GM23338 (cell line): ENCODE results near the gene TMEM121. TPM values are rescaled to one million over a fixed set of nuclear protein-coding genes. Genes with fewer than 3 reads are reported as not detected.

Source experiments
- ATAC-seq: fragments of 200-7000 bp; cut with Tn5 transposase; 3 replicates; pipeline ENCODE4 v1.9.1; 2020
- DNase-seq: peaks from one replicate; pipeline ENCODE4 v3.0.0-alpha.2; 2015; ENCODE audit warnings: low spot score
- H2AFZ ChIP-seq: fragments of 200-600 bp; sonication (generic); 2 replicates; pipeline ENCODE4 v1.8.0; 2016; ENCODE audit warnings: antibody characterized with exemption, mild to moderate bottlenecking, moderate library complexity
- H3F3A ChIP-seq: fragments of 200-600 bp; sonication (generic); replicated peaks from 2 replicates; pipeline ENCODE4 v1.8.0; 2017; ENCODE audit warnings: antibody characterized with exemption, mixed run types, low read depth
- H3K27ac ChIP-seq: fragments of 200-600 bp; sonication (generic); 2 replicates; pipeline ENCODE4 v1.6.1; 2016; ENCODE audit warnings: low read depth
- H3K27me3 ChIP-seq: fragments of 200-600 bp; sonication (generic); 2 replicates; pipeline ENCODE4 v1.8.0; 2016; ENCODE audit warnings: mild to moderate bottlenecking, mixed run types, moderate library complexity; ENCODE audit not compliant: insufficient read depth
- H3K36me3 ChIP-seq: fragments of 200-600 bp; sonication (generic); 2 replicates; pipeline ENCODE4 v1.8.0; 2016; ENCODE audit warnings: mild to moderate bottlenecking; ENCODE audit not compliant: insufficient read depth
- H3K4me1 ChIP-seq: fragments of 200-600 bp; sonication (generic); 2 replicates; pipeline ENCODE4 v1.8.0; 2016; ENCODE audit warnings: mild to moderate bottlenecking, moderate library complexity; ENCODE audit not compliant: insufficient read depth
- H3K4me2 ChIP-seq: fragments of 200-600 bp; sonication (generic); 2 replicates; pipeline ENCODE4 v1.7.1; 2017; ENCODE audit warnings: mixed run types
- H3K4me3 ChIP-seq: fragments of 200-600 bp; sonication (generic); 2 replicates; pipeline ENCODE4 v1.6.1; 2016; ENCODE audit warnings: mixed run types
- H3K79me2 ChIP-seq: fragments of 200-600 bp; sonication (generic); replicated peaks from 2 replicates; pipeline ENCODE4 v1.8.0; 2017; ENCODE audit warnings: mild to moderate bottlenecking; ENCODE audit not compliant: insufficient read depth
- H3K9me2 ChIP-seq: fragments of 200-600 bp; sonication (generic); 2 replicates; pipeline ENCODE4 v1.8.0; 2017; ENCODE audit not compliant: insufficient read depth
- H4K20me1 ChIP-seq: fragments of 200-600 bp; sonication (generic); replicated peaks from 2 replicates; pipeline ENCODE4 v1.8.0; 2017; ENCODE audit warnings: mild to moderate bottlenecking; ENCODE audit not compliant: insufficient read depth
- H3K27ac Mint-ChIP-seq: 2 replicates; pipeline ENCODE4 v1.8.0; 2020; ENCODE audit warnings: inconsistent platforms, mild to moderate bottlenecking, moderate library complexity, mixed read lengths
- H3K27me3 Mint-ChIP-seq: 3 replicates; pipeline ENCODE4 v1.8.0; 2022; ENCODE audit warnings: low read depth, mild to moderate bottlenecking, moderate library complexity, mixed read lengths, inconsistent platforms; ENCODE audit not compliant: insufficient read depth, poor library complexity
- H3K36me3 Mint-ChIP-seq: 3 replicates; pipeline ENCODE4 v1.8.0; 2021; ENCODE audit warnings: low read depth, mild to moderate bottlenecking, inconsistent platforms, moderate library complexity, mixed read lengths
- H3K4me1 Mint-ChIP-seq: 3 replicates; pipeline ENCODE4 v1.8.0; 2020; ENCODE audit warnings: mild to moderate bottlenecking, inconsistent platforms, mixed read lengths
- H3K4me3 Mint-ChIP-seq: 3 replicates; pipeline ENCODE4 v1.8.0; 2021; ENCODE audit warnings: moderate library complexity, mild to moderate bottlenecking, inconsistent platforms, mixed read lengths
- H3K9me3 Mint-ChIP-seq: 3 replicates; pipeline ENCODE4 v1.8.0; 2020; ENCODE audit warnings: moderate library complexity, mild to moderate bottlenecking, inconsistent platforms, mixed read lengths
- CREB1 ChIP-seq: fragments of 250-450 bp; sonication (Bioruptor Pico); IDR thresholded peaks from 2 replicates; pipeline ENCODE4 v1.5.0; 2020; ENCODE audit warnings: low read depth, mild to moderate bottlenecking, moderate library complexity
- EZH2 ChIP-seq: fragments of 200-600 bp; sonication (generic); IDR thresholded peaks from one replicate; pipeline ENCODE4 v1.8.0; 2017; ENCODE audit warnings: antibody characterized with exemption, mild to moderate bottlenecking, low read depth; ENCODE audit not compliant: unreplicated experiment
- EZH2phosphoT487 ChIP-seq: fragments of 200-600 bp; sonication (generic); IDR thresholded peaks from one replicate; pipeline ENCODE4 v1.8.1; 2018; ENCODE audit warnings: antibody characterized with exemption; ENCODE audit not compliant: unreplicated experiment
- JUNB ChIP-seq: IDR thresholded peaks from one replicate; pipeline ENCODE4 v1.6.1; 2016; ENCODE audit warnings: antibody characterized with exemption; ENCODE audit not compliant: unreplicated experiment
- NANOG ChIP-seq: IDR thresholded peaks from 2 replicates; pipeline ENCODE4 v1.6.1; 2016; ENCODE audit warnings: antibody characterized with exemption, borderline replicate concordance
- POLR2AphosphoS5 ChIP-seq: IDR thresholded peaks from 2 replicates; pipeline ENCODE4 v1.6.1; 2016; ENCODE audit warnings: antibody characterized with exemption, low read depth
- STAT1 ChIP-seq: IDR thresholded peaks from one replicate; pipeline ENCODE4 v1.6.1; 2016; ENCODE audit warnings: antibody characterized with exemption; ENCODE audit not compliant: unreplicated experiment
- ZNF114 ChIP-seq: fragments of 250-450 bp; sonication (Bioruptor Pico); IDR thresholded peaks from 2 replicates; pipeline ENCODE4 v1.5.0; 2020; ENCODE audit warnings: mild to moderate bottlenecking, moderate library complexity
- ZNF331 ChIP-seq: fragments of 250-450 bp; sonication (Bioruptor Pico); IDR thresholded peaks from 2 replicates; pipeline ENCODE4 v1.5.0; 2020; ENCODE audit warnings: low read depth, mild to moderate bottlenecking, moderate library complexity
- polyA plus RNA-seq: library from polyadenylated mRNA; unstranded; fragments of >200 nt; fragmentation: Nextera tagmentation; extraction: Ambion mirVana; gene quantifications from 2 replicates; pipeline ENCODE4 v1.2.1, GENCODE V29; 2016
- total RNA-seq: library from RNA; depleted of rRNA; stranded (reverse); fragments of >200 nt; shearing (Covaris generic); gene quantifications from 2 replicates; pipeline ENCODE4 v1.2.3, GENCODE V29; 2014
- TF ChIP-seq, protein P1 (sequence below): IDR thresholded peaks from 2 replicates; pipeline ENCODE4 v1.6.1; 2016; ENCODE audit warnings: antibody characterized with exemption
- TF ChIP-seq, protein P2 (sequence below): fragments of 250-450 bp; sonication (Bioruptor Pico); IDR thresholded peaks from 2 replicates; pipeline ENCODE4 v1.5.0; 2020; ENCODE audit warnings: mild to moderate bottlenecking, moderate library complexity
- TF ChIP-seq, protein P3 (sequence below): IDR thresholded peaks from one replicate; pipeline ENCODE4 v1.6.1; 2018; ENCODE audit warnings: antibody characterized with exemption; ENCODE audit not compliant: unreplicated experiment
- TF ChIP-seq, protein P4 (sequence below), 2 experiments: fragments of 200-600 bp in 1 of 2; sonication (generic) in 1 of 2; conservative IDR thresholded peaks; 2 replicates each; pipeline versions ENCODE4 v1.5.1 to v1.6.1; 2016 to 2017; ENCODE audit warnings: antibody characterized with exemption in 2 of 2, low read depth in 2 of 2, mild to moderate bottlenecking in 2 of 2, moderate library complexity in 1 of 2

Gene TMEM121
- total and polyA plus RNA-seq, 2 experiments from 2014 or later: 0.13 to 1.3 TPM

DNA sequence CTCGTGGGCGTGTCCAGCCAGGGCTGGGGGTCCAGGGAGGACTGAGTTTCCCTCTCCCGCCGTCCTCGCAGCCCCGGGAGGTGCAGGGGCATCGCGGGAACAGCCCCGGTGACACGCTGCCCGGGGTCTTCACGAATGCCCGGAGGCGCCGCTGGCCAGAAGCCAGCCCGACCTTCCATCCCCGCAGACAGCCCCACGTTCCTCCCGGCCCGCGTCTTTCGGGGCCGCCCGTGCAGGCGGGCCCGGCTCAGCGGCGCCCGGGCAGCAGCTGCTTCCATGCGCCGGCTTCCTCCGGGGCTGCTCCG is 36.2 kb upstream of the TMEM121 start:
- peak overlapping the region; percentile 85 for H3K4me2 ChIP-seq
- Mint-ChIP-seq H3K9me3 (peaks cover 6% of the 10 kb centered on the region; the same call in 2 of the 3 replicates), H3K27ac (no peak overlapping the region), H3K27me3 (peaks cover 49% of the 10 kb centered on the region), H3K4me3 (peak overlapping the region; percentile 64; the same call in 2 of the 3 replicates), H3K36me3 (no peaks in the 10 kb centered on the region), H3K4me1 (peaks cover 5% of the 10 kb centered on the region; the same call in 2 of the 3 replicates)
- H3K27me3 ChIP-seq: peaks cover 50% of the 10 kb centered on the region
- TF ChIP-seq POLR2AphosphoS5: no peak
- TF ChIP-seq, protein P1, sequence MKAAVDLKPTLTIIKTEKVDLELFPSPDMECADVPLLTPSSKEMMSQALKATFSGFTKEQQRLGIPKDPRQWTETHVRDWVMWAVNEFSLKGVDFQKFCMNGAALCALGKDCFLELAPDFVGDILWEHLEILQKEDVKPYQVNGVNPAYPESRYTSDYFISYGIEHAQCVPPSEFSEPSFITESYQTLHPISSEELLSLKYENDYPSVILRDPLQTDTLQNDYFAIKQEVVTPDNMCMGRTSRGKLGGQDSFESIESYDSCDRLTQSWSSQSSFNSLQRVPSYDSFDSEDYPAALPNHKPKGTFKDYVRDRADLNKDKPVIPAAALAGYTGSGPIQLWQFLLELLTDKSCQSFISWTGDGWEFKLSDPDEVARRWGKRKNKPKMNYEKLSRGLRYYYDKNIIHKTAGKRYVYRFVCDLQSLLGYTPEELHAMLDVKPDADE: no peak
- TF ChIP-seq ZNF114 (CRISPR knock-in tag): no peak
- TF ChIP-seq EZH2: no peak
- TF ChIP-seq, protein P2, sequence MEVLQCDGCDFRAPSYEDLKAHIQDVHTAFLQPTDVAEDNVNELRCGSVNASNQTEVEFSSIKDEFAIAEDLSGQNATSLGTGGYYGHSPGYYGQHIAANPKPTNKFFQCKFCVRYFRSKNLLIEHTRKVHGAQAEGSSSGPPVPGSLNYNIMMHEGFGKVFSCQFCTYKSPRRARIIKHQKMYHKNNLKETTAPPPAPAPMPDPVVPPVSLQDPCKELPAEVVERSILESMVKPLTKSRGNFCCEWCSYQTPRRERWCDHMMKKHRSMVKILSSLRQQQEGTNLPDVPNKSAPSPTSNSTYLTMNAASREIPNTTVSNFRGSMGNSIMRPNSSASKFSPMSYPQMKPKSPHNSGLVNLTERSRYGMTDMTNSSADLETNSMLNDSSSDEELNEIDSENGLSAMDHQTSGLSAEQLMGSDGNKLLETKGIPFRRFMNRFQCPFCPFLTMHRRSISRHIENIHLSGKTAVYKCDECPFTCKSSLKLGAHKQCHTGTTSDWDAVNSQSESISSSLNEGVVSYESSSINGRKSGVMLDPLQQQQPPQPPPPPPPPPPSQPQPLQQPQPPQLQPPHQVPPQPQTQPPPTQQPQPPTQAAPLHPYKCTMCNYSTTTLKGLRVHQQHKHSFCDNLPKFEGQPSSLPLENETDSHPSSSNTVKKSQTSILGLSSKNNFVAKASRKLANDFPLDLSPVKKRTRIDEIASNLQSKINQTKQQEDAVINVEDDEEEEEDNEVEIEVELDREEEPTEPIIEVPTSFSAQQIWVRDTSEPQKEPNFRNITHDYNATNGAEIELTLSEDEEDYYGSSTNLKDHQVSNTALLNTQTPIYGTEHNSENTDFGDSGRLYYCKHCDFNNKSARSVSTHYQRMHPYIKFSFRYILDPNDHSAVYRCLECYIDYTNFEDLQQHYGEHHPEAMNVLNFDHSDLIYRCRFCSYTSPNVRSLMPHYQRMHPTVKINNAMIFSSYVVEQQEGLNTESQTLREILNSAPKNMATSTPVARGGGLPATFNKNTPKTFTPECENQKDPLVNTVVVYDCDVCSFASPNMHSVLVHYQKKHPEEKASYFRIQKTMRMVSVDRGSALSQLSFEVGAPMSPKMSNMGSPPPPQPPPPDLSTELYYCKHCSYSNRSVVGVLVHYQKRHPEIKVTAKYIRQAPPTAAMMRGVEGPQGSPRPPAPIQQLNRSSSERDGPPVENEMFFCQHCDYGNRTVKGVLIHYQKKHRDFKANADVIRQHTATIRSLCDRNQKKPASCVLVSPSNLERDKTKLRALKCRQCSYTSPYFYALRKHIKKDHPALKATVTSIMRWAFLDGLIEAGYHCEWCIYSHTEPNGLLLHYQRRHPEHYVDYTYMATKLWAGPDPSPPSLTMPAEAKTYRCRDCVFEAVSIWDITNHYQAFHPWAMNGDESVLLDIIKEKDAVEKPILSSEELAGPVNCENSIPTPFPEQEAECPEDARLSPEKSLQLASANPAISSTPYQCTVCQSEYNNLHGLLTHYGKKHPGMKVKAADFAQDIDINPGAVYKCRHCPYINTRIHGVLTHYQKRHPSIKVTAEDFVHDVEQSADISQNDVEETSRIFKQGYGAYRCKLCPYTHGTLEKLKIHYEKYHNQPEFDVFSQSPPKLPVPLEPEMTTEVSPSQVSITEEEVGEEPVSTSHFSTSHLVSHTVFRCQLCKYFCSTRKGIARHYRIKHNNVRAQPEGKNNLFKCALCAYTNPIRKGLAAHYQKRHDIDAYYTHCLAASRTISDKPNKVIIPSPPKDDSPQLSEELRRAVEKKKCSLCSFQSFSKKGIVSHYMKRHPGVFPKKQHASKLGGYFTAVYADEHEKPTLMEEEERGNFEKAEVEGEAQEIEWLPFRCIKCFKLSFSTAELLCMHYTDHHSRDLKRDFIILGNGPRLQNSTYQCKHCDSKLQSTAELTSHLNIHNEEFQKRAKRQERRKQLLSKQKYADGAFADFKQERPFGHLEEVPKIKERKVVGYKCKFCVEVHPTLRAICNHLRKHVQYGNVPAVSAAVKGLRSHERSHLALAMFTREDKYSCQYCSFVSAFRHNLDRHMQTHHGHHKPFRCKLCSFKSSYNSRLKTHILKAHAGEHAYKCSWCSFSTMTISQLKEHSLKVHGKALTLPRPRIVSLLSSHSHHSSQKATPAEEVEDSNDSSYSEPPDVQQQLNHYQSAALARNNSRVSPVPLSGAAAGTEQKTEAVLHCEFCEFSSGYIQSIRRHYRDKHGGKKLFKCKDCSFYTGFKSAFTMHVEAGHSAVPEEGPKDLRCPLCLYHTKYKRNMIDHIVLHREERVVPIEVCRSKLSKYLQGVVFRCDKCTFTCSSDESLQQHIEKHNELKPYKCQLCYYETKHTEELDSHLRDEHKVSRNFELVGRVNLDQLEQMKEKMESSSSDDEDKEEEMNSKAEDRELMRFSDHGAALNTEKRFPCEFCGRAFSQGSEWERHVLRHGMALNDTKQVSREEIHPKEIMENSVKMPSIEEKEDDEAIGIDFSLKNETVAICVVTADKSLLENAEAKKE (CRISPR knock-in tag): no peak
- no peak for TF ChIP-seq ZNF331 (CRISPR knock-in tag)
- TF ChIP-seq NANOG: no peak
- no peak for TF ChIP-seq EZH2phosphoT487
- TF ChIP-seq CREB1 (CRISPR knock-in tag): no peak
- TF ChIP-seq JUNB: no peak
- TF ChIP-seq, protein P3, sequence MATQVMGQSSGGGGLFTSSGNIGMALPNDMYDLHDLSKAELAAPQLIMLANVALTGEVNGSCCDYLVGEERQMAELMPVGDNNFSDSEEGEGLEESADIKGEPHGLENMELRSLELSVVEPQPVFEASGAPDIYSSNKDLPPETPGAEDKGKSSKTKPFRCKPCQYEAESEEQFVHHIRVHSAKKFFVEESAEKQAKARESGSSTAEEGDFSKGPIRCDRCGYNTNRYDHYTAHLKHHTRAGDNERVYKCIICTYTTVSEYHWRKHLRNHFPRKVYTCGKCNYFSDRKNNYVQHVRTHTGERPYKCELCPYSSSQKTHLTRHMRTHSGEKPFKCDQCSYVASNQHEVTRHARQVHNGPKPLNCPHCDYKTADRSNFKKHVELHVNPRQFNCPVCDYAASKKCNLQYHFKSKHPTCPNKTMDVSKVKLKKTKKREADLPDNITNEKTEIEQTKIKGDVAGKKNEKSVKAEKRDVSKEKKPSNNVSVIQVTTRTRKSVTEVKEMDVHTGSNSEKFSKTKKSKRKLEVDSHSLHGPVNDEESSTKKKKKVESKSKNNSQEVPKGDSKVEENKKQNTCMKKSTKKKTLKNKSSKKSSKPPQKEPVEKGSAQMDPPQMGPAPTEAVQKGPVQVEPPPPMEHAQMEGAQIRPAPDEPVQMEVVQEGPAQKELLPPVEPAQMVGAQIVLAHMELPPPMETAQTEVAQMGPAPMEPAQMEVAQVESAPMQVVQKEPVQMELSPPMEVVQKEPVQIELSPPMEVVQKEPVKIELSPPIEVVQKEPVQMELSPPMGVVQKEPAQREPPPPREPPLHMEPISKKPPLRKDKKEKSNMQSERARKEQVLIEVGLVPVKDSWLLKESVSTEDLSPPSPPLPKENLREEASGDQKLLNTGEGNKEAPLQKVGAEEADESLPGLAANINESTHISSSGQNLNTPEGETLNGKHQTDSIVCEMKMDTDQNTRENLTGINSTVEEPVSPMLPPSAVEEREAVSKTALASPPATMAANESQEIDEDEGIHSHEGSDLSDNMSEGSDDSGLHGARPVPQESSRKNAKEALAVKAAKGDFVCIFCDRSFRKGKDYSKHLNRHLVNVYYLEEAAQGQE: no peak
- no peak for TF ChIP-seq STAT1
- TF ChIP-seq, protein P4, sequence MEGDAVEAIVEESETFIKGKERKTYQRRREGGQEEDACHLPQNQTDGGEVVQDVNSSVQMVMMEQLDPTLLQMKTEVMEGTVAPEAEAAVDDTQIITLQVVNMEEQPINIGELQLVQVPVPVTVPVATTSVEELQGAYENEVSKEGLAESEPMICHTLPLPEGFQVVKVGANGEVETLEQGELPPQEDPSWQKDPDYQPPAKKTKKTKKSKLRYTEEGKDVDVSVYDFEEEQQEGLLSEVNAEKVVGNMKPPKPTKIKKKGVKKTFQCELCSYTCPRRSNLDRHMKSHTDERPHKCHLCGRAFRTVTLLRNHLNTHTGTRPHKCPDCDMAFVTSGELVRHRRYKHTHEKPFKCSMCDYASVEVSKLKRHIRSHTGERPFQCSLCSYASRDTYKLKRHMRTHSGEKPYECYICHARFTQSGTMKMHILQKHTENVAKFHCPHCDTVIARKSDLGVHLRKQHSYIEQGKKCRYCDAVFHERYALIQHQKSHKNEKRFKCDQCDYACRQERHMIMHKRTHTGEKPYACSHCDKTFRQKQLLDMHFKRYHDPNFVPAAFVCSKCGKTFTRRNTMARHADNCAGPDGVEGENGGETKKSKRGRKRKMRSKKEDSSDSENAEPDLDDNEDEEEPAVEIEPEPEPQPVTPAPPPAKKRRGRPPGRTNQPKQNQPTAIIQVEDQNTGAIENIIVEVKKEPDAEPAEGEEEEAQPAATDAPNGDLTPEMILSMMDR (conservative IDR thresholded peaks at IDR 0.05; ENCODE audit: low read depth in 2 of 2): no peak
- H2AFZ ChIP-seq: 0 out of 2 replicates have a peak overlapping the region, but pooled peaks have one; percentile 72
- H3K9me2 ChIP-seq: peaks cover 3% of the 10 kb centered on the region; the same call in 1 of the 2 replicates
- no peak for DNase-seq
- peaks cover 4% of the 10 kb centered on the region; the same call in 1 of the 2 replicates for H3K4me1 ChIP-seq
- peaks cover 4% of the 10 kb centered on the region; the same call in 1 of the 2 replicates for H3F3A ChIP-seq
- H3K27ac ChIP-seq: no peak overlapping the region
- H3K79me2 ChIP-seq: no peaks in the 10 kb centered on the region
- H4K20me1 ChIP-seq: no peaks in the 10 kb centered on the region
- no peaks in the 10 kb centered on the region for H3K36me3 ChIP-seq
- no peak; the same call in 2 of the 3 replicates for ATAC-seq
- H3K4me3 ChIP-seq: peak overlapping the region; percentile 58
